ENCODE data around the gene MID1. TPM values are rescaled to one million over a fixed set of nuclear protein-coding genes. Genes with fewer than 3 reads are reported as not detected.

Gene MID1
- total RNA-seq, 1 experiment from 2014 or later = 9.7 TPM

GRCh38 chrX:10631416-10632145, 11.2 kb upstream of the MID1 start:
- ChIA-PET POLR2A (interaction anchor here (1.0 to 5.7 kb wide), 2 partner anchors 13 to 21 kb away, joined by 4 to 70 read pairs; partner anchors contain the start of gene MID1), CTCF (interaction anchor here (0.6 to 5.1 kb wide), 9 partner anchors 8 to 1249 kb away, joined by 3 to 44 read pairs (median 3); partner anchors contain the start of gene MID1)
- Mint-ChIP-seq H3K36me3 (ENCODE audit: insufficient read depth, unreplicated experiment) (peaks cover 6% of the 10 kb centered on the region), H3K9me3 (ENCODE audit: unreplicated experiment) (no peaks in the 10 kb centered on the region), H3K4me1 (ENCODE audit: insufficient read depth, unreplicated experiment) (peaks cover 49% of the 10 kb centered on the region), H3K27me3 (ENCODE audit: insufficient read depth, unreplicated experiment) (no peaks in the 10 kb centered on the region), H3K4me3 (ENCODE audit: unreplicated experiment) (no peak overlapping the region), H3K27ac (ENCODE audit: low read depth, unreplicated experiment) (peak overlapping the region; percentile 76)
- no peak for DNase-seq (ENCODE audit: unreplicated experiment)
- BruUV-seq (replicated peaks) = no TSS peak
- intact Hi-C loops (cut with micrococcal nuclease) = loop anchor here (5.0 kb wide), 1 partner anchor 644 kb away; no protein-coding TSS in a partner anchor
- no peak for TF ChIP-seq CTCF (IDR thresholded peaks at IDR 0.05; ENCODE audit: unreplicated experiment)

- DNase-seq (ENCODE audit: unreplicated experiment) = no peak
- Mint-ChIP-seq H3K36me3 (ENCODE audit: insufficient read depth, unreplicated experiment) (peaks cover 6% of the 10 kb centered on the region), H3K9me3 (ENCODE audit: unreplicated experiment) (no peaks in the 10 kb centered on the region), H3K27ac (ENCODE audit: low read depth, unreplicated experiment) (peak overlapping the region; percentile 6), H3K27me3 (ENCODE audit: insufficient read depth, unreplicated experiment) (no peaks in the 10 kb centered on the region), H3K4me3 (ENCODE audit: unreplicated experiment) (no peak overlapping the region), H3K4me1 (ENCODE audit: insufficient read depth, unreplicated experiment) (peaks cover 39% of the 10 kb centered on the region)
- intact Hi-C loops (cut with micrococcal nuclease) = loop anchor here (5.0 kb wide), 1 partner anchor 643 kb away; no protein-coding TSS in a partner anchor
- ChIA-PET POLR2A (interaction anchor here (1.4 to 5.7 kb wide), 2 partner anchors 12 to 27 kb away, joined by 5 to 70 read pairs; partner anchors contain the start of gene MID1), CTCF (interaction anchor here (1.3 to 5.1 kb wide), 3 partner anchors 11 to 441 kb away, joined by 6 to 44 read pairs (median 37); partner anchors contain the start of gene MID1)
- BruUV-seq (replicated peaks) = no TSS peak
- no peak for TF ChIP-seq CTCF (IDR thresholded peaks at IDR 0.05; ENCODE audit: unreplicated experiment)
These were observed 9.9 kb upstream of the MID1 start for GRCh38 chrX:10630320-10630719.

- ChIA-PET POLR2A (interaction anchor here (1.4 to 5.7 kb wide), 2 partner anchors 12 to 26 kb away, joined by 5 to 70 read pairs; partner anchors contain the start of gene MID1), CTCF (interaction anchor here (1.3 to 5.1 kb wide), 3 partner anchors 10 to 440 kb away, joined by 6 to 44 read pairs (median 37); partner anchors contain the start of gene MID1)
- Mint-ChIP-seq H3K36me3 (ENCODE audit: insufficient read depth, unreplicated experiment) (peaks cover 6% of the 10 kb centered on the region), H3K9me3 (ENCODE audit: unreplicated experiment) (no peaks in the 10 kb centered on the region), H3K27ac (ENCODE audit: low read depth, unreplicated experiment) (no peak overlapping the region), H3K4me1 (ENCODE audit: insufficient read depth, unreplicated experiment) (peaks cover 36% of the 10 kb centered on the region), H3K4me3 (ENCODE audit: unreplicated experiment) (no peak overlapping the region), H3K27me3 (ENCODE audit: insufficient read depth, unreplicated experiment) (no peaks in the 10 kb centered on the region)
- DNase-seq (ENCODE audit: unreplicated experiment) = no peak
- TF ChIP-seq CTCF (IDR thresholded peaks at IDR 0.05; ENCODE audit: unreplicated experiment) = no peak
- no TSS peak for BruUV-seq (replicated peaks)
- intact Hi-C loops (cut with micrococcal nuclease) = loop anchor here (5.0 kb wide), 1 partner anchor 643 kb away; no protein-coding TSS in a partner anchor
These were observed 9.5 kb upstream of the MID1 start for GRCh38 chrX:10629905-10630304.

- DNase-seq (ENCODE audit: unreplicated experiment) = no peak
These were observed 8.5 kb upstream of the MID1 start for GRCh38 chrX:10628906-10629305.

More at GRCh38 chrX:10628906-10629305, 8.5 kb upstream of the MID1 start:
- Mint-ChIP-seq H3K4me1 (ENCODE audit: insufficient read depth, unreplicated experiment) (peaks cover 26% of the 10 kb centered on the region), H3K4me3 (ENCODE audit: unreplicated experiment) (no peak overlapping the region), H3K27me3 (ENCODE audit: insufficient read depth, unreplicated experiment) (no peaks in the 10 kb centered on the region), H3K9me3 (ENCODE audit: unreplicated experiment) (no peaks in the 10 kb centered on the region), H3K27ac (ENCODE audit: low read depth, unreplicated experiment) (no peak overlapping the region), H3K36me3 (ENCODE audit: insufficient read depth, unreplicated experiment) (peaks cover 6% of the 10 kb centered on the region)
- ChIA-PET POLR2A (interaction anchor here (5.7 kb wide), 1 partner anchor 11 kb away, joined by 70 read pairs; the partner anchor contains the start of gene MID1), CTCF (interaction anchor here (5.1 kb wide), 1 partner anchor 9 kb away, joined by 37 read pairs; the partner anchor contains the start of gene MID1)
- TF ChIP-seq CTCF (IDR thresholded peaks at IDR 0.05; ENCODE audit: unreplicated experiment) = no peak
- intact Hi-C loops (cut with micrococcal nuclease) = no loop called here
- BruUV-seq (replicated peaks) = no TSS peak
